NOMO-1 (cell line): ENCODE data around the gene CCDC88C.

Experiments used
- DNase-seq, 2 experiments: peaks; one replicate each; lab custom pipeline; 2025; ENCODE audit not compliant: unreplicated experiment in 2 of 2; lab: John Stamatoyannopoulos, UW

The CCDC88C gene

GRCh38 chr14:91379579-91379932 is 38.1 kb downstream of the CCDC88C start:
- no peak for DNase-seq

- peak in 1 of 2 experiments; percentile 24 for DNase-seq
Measured at GRCh38 chr14:91378930-91379578, 38.6 kb downstream of the CCDC88C start.

- peak; percentile 68 to 93 for DNase-seq
Measured at GRCh38 chr14:91377700-91378652, 39.6 kb downstream of the CCDC88C start.

- DNase-seq, result no peak
Measured at GRCh38 chr14:91376547-91377477, 40.8 kb downstream of the CCDC88C start.

GRCh38 chr14:91375720-91376452 is 41.7 kb downstream of the CCDC88C start:
- DNase-seq, result no peak

GRCh38 chr14:91374879-91375702 is 42.5 kb downstream of the CCDC88C start:
- DNase-seq, result no peak

GRCh38 chr14:91374287-91374878 is 43.2 kb downstream of the CCDC88C start:
- peak in 1 of 2 experiments; percentile 26 for DNase-seq

GRCh38 chr14:91373591-91374254 is 43.9 kb downstream of the CCDC88C start:
- peak in 1 of 2 experiments; percentile 69 for DNase-seq

GRCh38 chr14:91372671-91373495 is 44.7 kb downstream of the CCDC88C start:
- DNase-seq, result no peak

- DNase-seq, result no peak
Measured at GRCh38 chr14:91371990-91372375, 45.6 kb downstream of the CCDC88C start.

- DNase-seq, result no peak
Measured at GRCh38 chr14:91371011-91371989, 46.3 kb downstream of the CCDC88C start.

GRCh38 chr14:91369628-91370445 is 47.8 kb downstream of the CCDC88C start:
- no peak for DNase-seq

- no peak for DNase-seq
Measured at GRCh38 chr14:91368776-91369416, 48.7 kb downstream of the CCDC88C start.

GRCh38 chr14:91367173-91368171 is 50.1 kb downstream of the CCDC88C start:
- peak; percentile 60 to 75 for DNase-seq
